ENCODE results near the gene NEMP2. TPM values are rescaled to one million over a fixed set of nuclear protein-coding genes. Genes with fewer than 3 reads are reported as not detected.

NEMP2 gene
- 10 to 100 TPM; 18.3 to 19.4 TPM for total RNA-seq

- Mint-ChIP-seq H3K9me3 (peaks cover 10 to 19% of the 10 kb centered on the region in 2 donors), H3K27ac (peak within 1 kb of the TSS; percentile 99), H3K36me3 (peaks cover 38 to 52% of the 10 kb centered on the region in 2 donors)
- peak; percentile 81 to 86 for ATAC-seq
- DNase-seq (ENCODE audit: low spot score in 2 of 2): peak; percentile 87 to 88
Measured at GRCh38 chr2:190534310-190535120, at the start of gene NEMP2. TSS of gene NEMP2 (minus strand) at chr2:190534722. CDS start at chr2:190534655, 67 bp downstream.

DNA sequence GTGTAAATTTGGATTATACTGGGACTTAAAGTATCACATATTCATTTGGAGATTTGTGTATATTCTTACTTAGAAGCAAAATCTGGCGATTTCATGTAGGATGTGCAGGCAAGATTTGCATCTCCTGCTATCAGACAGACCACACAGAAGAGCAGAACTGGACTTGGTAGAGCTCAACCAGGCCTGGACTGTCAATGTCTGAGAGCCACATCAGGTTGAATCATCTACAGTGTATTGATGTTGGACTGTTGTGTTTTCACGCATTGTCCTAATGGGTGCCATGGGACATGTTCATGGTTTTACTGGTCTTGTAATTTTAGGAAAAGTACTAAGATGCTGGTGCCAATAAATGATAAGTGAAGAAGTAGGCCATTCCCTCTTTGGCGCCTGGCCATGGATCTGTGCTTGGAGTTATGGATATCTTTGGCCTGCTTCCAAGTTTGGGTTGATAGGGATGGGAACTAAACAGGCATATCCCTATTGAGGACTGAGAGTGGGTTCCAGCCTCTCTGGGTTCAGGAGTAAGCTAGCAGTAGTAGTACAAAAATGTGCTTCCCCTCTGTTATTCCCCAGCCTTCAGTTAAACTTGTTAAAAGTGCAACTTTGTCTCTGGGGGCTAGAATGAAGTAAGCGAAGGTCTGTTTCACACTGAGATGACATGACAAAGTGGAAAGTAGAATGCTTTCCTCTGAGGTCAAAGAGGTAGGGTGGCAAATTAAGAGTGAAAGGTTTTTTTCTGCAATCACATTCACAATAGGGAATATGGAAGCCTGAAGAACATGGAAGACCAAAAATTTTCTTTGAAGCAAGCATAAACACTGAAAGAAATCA lies 49.2 kb upstream of the NEMP2 start:
- DNase-seq (ENCODE audit: low spot score in 2 of 2): no peak
- Mint-ChIP-seq H3K9me3 (peaks cover 0 to 6% of the 10 kb centered on the region in 2 donors), H3K36me3 (peaks cover 0 to 7% of the 10 kb centered on the region in 2 donors), H3K27ac (no peak overlapping the region)
- no peak for ATAC-seq

GRCh38 chr2:190582736-190583506 lies 48.4 kb upstream of the NEMP2 start:
- DNase-seq (ENCODE audit: low spot score in 2 of 2) (no peak), ATAC-seq (peak in 1 of 2 donors; percentile 41)
- Mint-ChIP-seq H3K27ac (peak overlapping the region in 1 of 2 donors; percentile 13), H3K36me3 (peaks cover 0 to 7% of the 10 kb centered on the region in 2 donors), H3K9me3 (peaks cover 0 to 6% of the 10 kb centered on the region in 2 donors)

GRCh38 chr2:190582019-190582418 lies 47.5 kb upstream of the NEMP2 start:
- Mint-ChIP-seq H3K9me3 (peaks cover 0 to 6% of the 10 kb centered on the region in 2 donors), H3K36me3 (peaks cover 0 to 7% of the 10 kb centered on the region in 2 donors), H3K27ac (no peak overlapping the region)
- ATAC-seq (no peak), DNase-seq (ENCODE audit: low spot score in 2 of 2) (no peak)

- Mint-ChIP-seq H3K27ac (no peak overlapping the region), H3K36me3 (peaks cover 0 to 11% of the 10 kb centered on the region in 2 donors), H3K9me3 (peaks cover 0 to 6% of the 10 kb centered on the region in 2 donors)
- ATAC-seq (no peak), DNase-seq (ENCODE audit: low spot score in 2 of 2) (no peak)
Measured at GRCh38 chr2:190579915-190580846, 45.7 kb upstream of the NEMP2 start.

GRCh38 chr2:190579058-190579410 lies 44.5 kb upstream of the NEMP2 start:
- Mint-ChIP-seq H3K36me3 (peaks cover 0 to 12% of the 10 kb centered on the region in 2 donors), H3K27ac (peak overlapping the region in 1 of 2 donors; percentile 16), H3K9me3 (peaks cover 0 to 6% of the 10 kb centered on the region in 2 donors)
- ATAC-seq (no peak), DNase-seq (ENCODE audit: low spot score in 2 of 2) (no peak)

DNA sequence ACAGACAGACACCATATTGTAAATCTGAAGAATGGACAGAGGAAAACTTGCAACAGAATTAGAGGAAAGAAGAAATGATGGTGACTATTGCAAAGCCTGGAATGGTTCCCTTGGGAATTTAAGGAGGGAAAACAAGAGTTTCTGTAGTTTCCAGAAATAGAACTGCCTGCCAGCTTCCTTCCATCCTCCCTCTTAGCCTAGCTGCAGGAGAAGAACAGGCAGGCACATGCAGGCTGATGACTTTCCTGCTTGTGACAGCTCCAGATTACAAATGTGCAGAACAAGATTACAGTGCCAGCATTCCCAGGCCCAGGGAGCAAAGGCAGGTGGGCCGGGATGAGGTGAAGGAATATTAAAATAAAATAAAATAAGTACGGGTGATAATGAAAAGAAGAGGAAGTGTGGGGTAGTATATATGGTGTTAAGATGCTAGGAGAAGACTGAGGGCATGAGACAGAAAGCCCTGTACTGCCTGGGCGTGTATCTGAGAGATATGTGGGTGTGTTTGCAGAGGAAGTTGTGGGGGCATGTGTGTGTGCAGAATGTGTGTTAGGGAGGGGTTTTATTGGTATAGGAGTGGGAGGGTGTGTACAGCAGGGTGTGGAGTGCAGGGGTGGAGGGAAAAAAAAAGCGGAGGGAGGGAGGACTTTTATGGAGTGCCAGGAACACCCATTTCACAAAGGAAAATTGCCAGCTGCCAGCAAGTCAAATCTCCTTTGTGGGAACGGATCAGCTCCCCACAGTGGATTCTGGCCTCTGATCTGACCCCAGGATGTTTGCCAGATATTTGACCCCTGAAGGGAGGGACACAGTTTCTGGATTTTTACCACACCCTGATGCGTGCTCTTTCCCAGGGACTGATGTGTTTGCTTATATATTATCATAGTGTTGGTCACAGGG lies 43.9 kb upstream of the NEMP2 start:
- H3K36me3 Mint-ChIP-seq: peaks cover 0 to 6% of the 10 kb centered on the region in 2 donors
- DNase-seq (ENCODE audit: low spot score in 2 of 2) (no peak), ATAC-seq (peak in 1 of 2 donors; percentile 28)
- H3K9me3 Mint-ChIP-seq: no peaks in the 10 kb centered on the region
- peak overlapping the region in 1 of 2 donors; percentile 16 for H3K27ac Mint-ChIP-seq

- DNase-seq (ENCODE audit: low spot score in 2 of 2): no peak
- H3K27ac Mint-ChIP-seq: no peak overlapping the region
- H3K36me3 Mint-ChIP-seq: peaks cover 0 to 6% of the 10 kb centered on the region in 2 donors
- ATAC-seq: no peak
- no peaks in the 10 kb centered on the region for H3K9me3 Mint-ChIP-seq
Measured at GRCh38 chr2:190576573-190576972, 42.1 kb upstream of the NEMP2 start.

DNA sequence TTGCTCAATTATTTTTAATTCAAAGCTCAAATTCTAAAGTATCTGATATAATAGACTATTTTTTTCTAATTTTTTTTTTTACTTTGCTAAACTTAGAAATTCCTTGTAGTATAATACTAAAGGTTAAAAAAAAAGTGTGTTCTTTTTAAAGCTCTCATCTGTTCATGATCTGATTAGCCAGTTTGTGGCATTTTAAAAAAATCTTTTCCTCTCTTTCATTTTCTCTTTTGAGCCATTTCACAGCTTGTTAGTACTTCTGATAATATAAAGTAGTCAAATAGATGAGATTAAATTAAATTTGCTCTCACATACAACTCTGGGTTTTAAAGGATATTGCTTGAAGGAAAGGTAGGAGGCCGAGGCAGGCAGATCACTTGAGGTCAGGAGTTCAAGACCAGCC lies 40.7 kb upstream of the NEMP2 start:
- Mint-ChIP-seq H3K27ac (peak overlapping the region in 1 of 2 donors; percentile 70), H3K36me3 (peaks cover 0 to 8% of the 10 kb centered on the region in 2 donors), H3K9me3 (no peaks in the 10 kb centered on the region)
- DNase-seq (ENCODE audit: low spot score in 2 of 2) (no peak), ATAC-seq (no peak)

GRCh38 chr2:190574169-190574568 lies 39.6 kb upstream of the NEMP2 start:
- Mint-ChIP-seq H3K9me3 (no peaks in the 10 kb centered on the region), H3K36me3 (peaks cover 0 to 13% of the 10 kb centered on the region in 2 donors), H3K27ac (no peak overlapping the region)
- ATAC-seq: no peak
- DNase-seq (ENCODE audit: low spot score in 2 of 2): no peak

- no peak for ATAC-seq
- DNase-seq (ENCODE audit: low spot score in 2 of 2): no peak
- Mint-ChIP-seq H3K9me3 (peaks cover 8% of the 10 kb centered on the region in 2 donors), H3K36me3 (peaks cover 6 to 22% of the 10 kb centered on the region in 2 donors), H3K27ac (no peak overlapping the region)
Measured at GRCh38 chr2:190572246-190572645, 37.7 kb upstream of the NEMP2 start.

GRCh38 chr2:190571686-190572085 lies 37.2 kb upstream of the NEMP2 start:
- no peak for ATAC-seq
- no peak for DNase-seq (ENCODE audit: low spot score in 2 of 2)
- Mint-ChIP-seq H3K9me3 (peaks cover 13 to 14% of the 10 kb centered on the region in 2 donors), H3K27ac (no peak overlapping the region), H3K36me3 (peaks cover 6 to 28% of the 10 kb centered on the region in 2 donors)

GRCh38 chr2:190570871-190571270 lies 36.3 kb upstream of the NEMP2 start:
- H3K9me3 Mint-ChIP-seq: peaks cover 19 to 21% of the 10 kb centered on the region in 2 donors
- no peak overlapping the region for H3K27ac Mint-ChIP-seq
- H3K36me3 Mint-ChIP-seq: peaks cover 6 to 35% of the 10 kb centered on the region in 2 donors
- DNase-seq (ENCODE audit: low spot score in 2 of 2): no peak
- ATAC-seq: no peak

- peaks cover 6 to 31% of the 10 kb centered on the region in 2 donors for H3K36me3 Mint-ChIP-seq
- peak overlapping the region in 1 of 2 donors; percentile 85 for H3K27ac Mint-ChIP-seq
- ATAC-seq (peak in 1 of 2 donors; percentile 73), DNase-seq (ENCODE audit: low spot score in 2 of 2) (no peak)
- peaks cover 19 to 28% of the 10 kb centered on the region in 2 donors for H3K9me3 Mint-ChIP-seq
Measured at GRCh38 chr2:190569994-190570755, 35.7 kb upstream of the NEMP2 start.

Measured in activated naive CD4-positive, alpha-beta T cell treated with anti-CD3 and anti-CD28 coated beads, Interleukin-2, amount 50 U/mL, for 72 hours (primary cell).